Left ventricle myocardium inferior (tissue), 1 donor: ENCODE measurements around the gene HHAT. TPM values are rescaled to one million over a fixed set of nuclear protein-coding genes. Genes with fewer than 3 reads are reported as not detected.
A peak's percentile ranks its signal among the peaks of the same experiment; 100 is the strongest.
"Not testable (repeated sequence)": the region's sequence is repeated elsewhere in the genome, so short reads cannot be mapped to it uniquely, and the experiment has no call there.

Source experiments
- DNase-seq: peaks from one replicate; pipeline ENCODE4 v3.0.0-alpha.2; 2020
- H3K27ac ChIP-seq: fragments of 200-600 bp; replicated peaks from 2 replicates; pipeline ENCODE4 v1.8.0; 2021
- H3K27me3 ChIP-seq: fragments of 200-600 bp; 2 replicates; pipeline ENCODE4 v1.8.0; 2021; ENCODE audit warnings: low read depth
- H3K36me3 ChIP-seq: fragments of 200-600 bp; 2 replicates; pipeline ENCODE4 v1.8.0; 2021
- H3K4me1 ChIP-seq: fragments of 200-600 bp; 2 replicates; pipeline ENCODE4 v1.8.0; 2021
- H3K4me3 ChIP-seq: fragments of 200-600 bp; 2 replicates; pipeline ENCODE4 v1.8.0; 2021; ENCODE audit warnings: mild to moderate bottlenecking, moderate library complexity
- H3K9me3 ChIP-seq: fragments of 200-600 bp; replicated peaks from 2 replicates; pipeline ENCODE4 v1.8.0; 2021
- CTCF ChIP-seq: fragments of 200-600 bp; IDR thresholded peaks from 2 replicates; pipeline ENCODE4 v1.8.0; 2021; ENCODE audit warnings: antibody characterized with exemption, mild to moderate bottlenecking, borderline replicate concordance
- intact Hi-C: fragments of 100-400 bp; cut with micrococcal nuclease; formaldehyde crosslinking; loops from one replicate; pipeline ENCODE4 v1.11.0; 2022
- total RNA-seq: library from RNA; stranded (reverse); fragmentation: NEBNext Ultra II Directional; extraction: Animal tissue kit (Norgen Biotek cat#: 25700); gene quantifications from one replicate; pipeline ENCODE4 v1.2.1, GENCODE V29; 2021
- donor health status: DM: no; HTN: yes; CAD: no; lungs with severe emphysema.

Gene HHAT
- total RNA-seq, 1 donor from 2014 or later = 2.1 TPM

GRCh38 chr1:210397681-210398080 is 69.0 kb downstream of the HHAT start:
- intact Hi-C loops = loop anchor here (5.0 kb wide), 1 partner anchor 35 kb away; no protein-coding TSS in a partner anchor
- Histone ChIP-seq H3K36me3 (no peaks in the 10 kb centered on the region), H3K4me3 (no peak overlapping the region), H3K27ac (peak overlapping the region; percentile 65), H3K4me1 (peaks cover 20% of the 10 kb centered on the region), H3K9me3 (peaks cover 5% of the 10 kb centered on the region), H3K27me3 (no peaks in the 10 kb centered on the region)
- TF ChIP-seq CTCF = no peak
- no peak for DNase-seq

DNA sequence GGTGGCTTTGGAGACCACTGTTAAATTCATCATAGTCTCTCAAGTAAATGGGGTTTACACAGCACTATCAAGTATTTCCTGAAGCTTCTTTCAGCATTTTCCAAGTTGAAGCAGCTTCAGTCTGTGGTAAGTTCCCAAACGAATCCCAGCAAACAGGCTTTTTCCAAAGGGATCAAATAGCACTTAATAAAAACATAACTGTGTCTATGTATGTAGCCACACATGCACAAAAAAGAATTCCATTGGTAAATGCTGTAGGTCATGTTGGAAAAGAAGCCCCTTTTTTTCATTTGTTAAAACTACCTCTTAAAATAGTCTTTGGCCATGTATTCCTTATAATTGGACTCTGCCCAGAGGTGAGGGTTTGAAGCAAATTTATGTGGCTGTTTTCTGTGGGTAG is 69.8 kb downstream of the HHAT start:
- Histone ChIP-seq H3K9me3 (peaks cover 5% of the 10 kb centered on the region), H3K36me3 (no peaks in the 10 kb centered on the region), H3K4me1 (peaks cover 12% of the 10 kb centered on the region), H3K27me3 (no peaks in the 10 kb centered on the region), H3K4me3 (no peak overlapping the region), H3K27ac (peak overlapping the region; percentile 65)
- no peak for DNase-seq
- no peak for TF ChIP-seq CTCF
- intact Hi-C loops = loop anchor here (5.0 kb wide), 1 partner anchor 36 kb away; no protein-coding TSS in a partner anchor

GRCh38 chr1:210400043-210400840 is 71.5 kb downstream of the HHAT start:
- H3K36me3 ChIP-seq = no peaks in the 10 kb centered on the region
- intact Hi-C loops = loop anchor here (5.0 kb wide), 1 partner anchor 263 kb away; no protein-coding TSS in a partner anchor
- H3K4me3 ChIP-seq = no peak overlapping the region
- peak; percentile 89 for TF ChIP-seq CTCF
- no peak overlapping the region for H3K27ac ChIP-seq
- DNase-seq = peak; percentile 43
- H3K27me3 ChIP-seq = no peaks in the 10 kb centered on the region
- peaks cover 8% of the 10 kb centered on the region for H3K4me1 ChIP-seq
- H3K9me3 ChIP-seq = peaks cover 5% of the 10 kb centered on the region

GRCh38 chr1:210402560-210402959 is 73.9 kb downstream of the HHAT start:
- no peaks in the 10 kb centered on the region for H3K36me3 ChIP-seq
- peaks cover 8% of the 10 kb centered on the region for H3K4me1 ChIP-seq
- no peak overlapping the region for H3K4me3 ChIP-seq
- no peak for TF ChIP-seq CTCF
- H3K27ac ChIP-seq = no peak overlapping the region
- no peaks in the 10 kb centered on the region for H3K9me3 ChIP-seq
- no peaks in the 10 kb centered on the region for H3K27me3 ChIP-seq
- intact Hi-C loops = loop anchor here (5.0 kb wide), 1 partner anchor 265 kb away; no protein-coding TSS in a partner anchor
- DNase-seq = no peak

DNA sequence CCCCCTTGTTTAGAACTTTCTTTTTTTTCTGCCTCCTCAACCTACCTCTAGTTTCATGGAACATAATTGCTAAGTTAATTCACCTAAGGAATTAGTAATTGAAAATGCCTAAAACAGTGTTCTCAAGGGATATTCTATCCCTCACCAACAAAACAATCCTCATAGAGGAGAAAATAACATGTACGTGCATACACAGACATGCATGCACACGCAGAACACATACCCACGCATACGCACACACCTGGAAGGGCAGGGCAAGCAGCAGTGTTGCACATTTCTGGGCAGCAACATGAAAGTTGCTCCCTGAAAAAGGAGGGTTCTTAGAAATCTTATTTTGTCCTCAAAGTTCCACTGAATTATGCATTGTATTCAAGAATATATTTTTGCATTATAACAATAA is 76.6 kb downstream of the HHAT start:
- DNase-seq = no peak
- H3K9me3 ChIP-seq = no peaks in the 10 kb centered on the region
- no peak overlapping the region for H3K4me3 ChIP-seq
- H3K27ac ChIP-seq = no peak overlapping the region
- intact Hi-C loops = loop anchor here (5.0 kb wide), 1 partner anchor 1252 kb away; no protein-coding TSS in a partner anchor
- peaks cover 6% of the 10 kb centered on the region for H3K4me1 ChIP-seq
- H3K36me3 ChIP-seq = no peaks in the 10 kb centered on the region
- TF ChIP-seq CTCF = no peak
- no peaks in the 10 kb centered on the region for H3K27me3 ChIP-seq

DNA sequence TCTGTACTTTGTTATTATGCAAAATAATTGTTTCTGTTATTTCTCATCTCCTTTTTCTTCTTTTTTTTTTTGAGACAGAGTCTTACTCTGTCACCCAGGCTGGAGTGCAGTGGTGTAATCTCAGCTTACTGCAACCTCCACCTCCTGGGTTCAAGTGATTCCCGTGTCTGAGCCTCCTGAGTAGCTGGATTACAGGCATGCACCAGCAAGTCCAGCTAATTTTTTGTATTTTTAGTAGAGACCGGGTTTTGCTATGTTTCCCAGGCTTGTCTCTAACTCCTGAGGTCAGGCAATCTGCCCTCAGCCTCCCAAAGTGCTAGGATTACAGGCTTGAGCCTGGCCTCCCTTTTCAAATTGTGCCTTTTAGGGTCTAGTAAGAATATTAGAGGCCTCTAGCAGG is 77.6 kb downstream of the HHAT start:
- H3K4me1 ChIP-seq, H3K36me3 ChIP-seq, H3K27me3 ChIP-seq, H3K4me3 ChIP-seq, DNase-seq, H3K27ac ChIP-seq, H3K9me3 ChIP-seq: not testable (repeated sequence)
- intact Hi-C loops = loop anchor here (5.0 kb wide), 1 partner anchor 1251 kb away; no protein-coding TSS in a partner anchor
